HTERT RPE-1 (cell line): ENCODE measurements around the gene AAGAB.
"Not testable (repeated sequence)": the region's sequence is repeated elsewhere in the genome, so short reads cannot be mapped to it uniquely, and the experiment has no call there.

Experiments
- in situ Hi-C: fragments of 300-500 bp; cut with MboI; formaldehyde crosslinking; loops from 4 replicates; pipeline ENCODE4 v1.14.3; 2020; ENCODE audit warnings: low sequenced_read_pairs

Gene AAGAB

DNA sequence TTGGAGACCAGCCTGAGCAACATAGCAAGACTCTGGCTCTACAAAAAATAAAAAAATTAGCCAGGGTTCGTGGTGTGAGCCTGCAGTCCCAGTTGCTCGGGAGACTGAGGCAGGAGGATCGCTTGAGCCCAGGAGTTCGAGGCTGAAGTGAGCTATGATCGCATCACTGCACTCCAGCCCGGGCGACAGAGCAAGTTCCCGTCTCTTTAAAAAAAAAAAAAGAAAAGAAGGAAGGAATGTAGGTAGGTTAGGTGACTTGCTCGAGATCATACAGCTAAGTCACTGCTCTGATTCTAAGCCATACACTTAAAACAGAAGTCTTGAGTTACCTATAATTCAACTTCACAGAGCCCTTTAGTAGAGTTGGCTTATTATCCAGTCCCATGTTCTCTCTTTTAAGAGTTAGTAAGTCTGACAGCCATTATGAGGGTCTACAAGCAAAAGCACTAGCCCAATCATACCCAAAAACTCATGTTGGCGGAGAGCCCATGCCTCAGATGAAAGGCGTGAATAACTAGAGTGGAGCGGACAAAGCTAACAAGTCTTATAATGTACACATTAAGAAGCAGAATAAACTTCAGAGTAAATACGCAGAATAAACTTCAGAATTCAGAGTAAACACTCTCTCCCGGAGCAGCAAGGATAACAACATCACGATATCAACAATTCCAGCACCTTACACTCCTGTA, 768 bp downstream of the AAGAB start:
- in situ Hi-C loops: no loop called here

DNA sequence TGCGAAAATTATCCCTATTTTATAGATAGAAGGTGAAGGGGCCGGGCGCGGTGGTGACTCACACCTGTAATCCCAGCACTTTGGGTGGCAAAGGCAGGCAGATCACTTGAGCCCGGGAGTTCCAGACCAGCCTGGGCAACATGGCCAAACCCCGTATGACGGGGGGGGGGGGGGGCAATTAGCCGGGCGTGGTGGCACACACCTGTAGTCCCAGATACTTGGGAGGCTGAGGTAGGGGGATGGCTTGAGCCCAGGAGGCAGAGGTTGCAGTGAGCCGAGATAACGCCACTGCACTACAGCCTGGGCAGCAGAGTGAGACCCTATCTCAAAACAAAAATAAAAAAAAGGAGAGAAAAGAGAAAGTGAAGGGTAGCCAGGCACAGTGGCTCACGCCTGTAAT, 1.4 kb downstream of the AAGAB start:
- in situ Hi-C loops: no loop called here

DNA sequence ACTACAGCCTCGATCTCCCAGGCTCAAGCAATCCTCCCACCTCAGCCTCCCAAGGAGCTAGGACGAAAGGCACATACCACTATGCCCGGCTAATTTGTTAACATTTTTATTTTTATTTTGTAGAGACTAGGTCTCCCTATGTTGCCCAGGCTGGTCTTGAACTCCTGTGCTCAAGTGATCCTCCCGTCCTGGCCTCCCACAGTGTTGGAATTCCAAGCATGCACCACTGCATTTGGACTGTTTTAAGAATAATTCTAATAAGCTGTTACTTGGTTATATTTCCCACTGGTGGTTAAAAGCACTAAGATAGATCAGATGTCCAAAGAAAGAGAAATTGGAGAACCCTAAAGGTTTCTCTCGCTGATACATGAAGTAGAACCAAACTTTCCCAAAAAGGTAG, 3.1 kb downstream of the AAGAB start:
- in situ Hi-C loops: no loop called here

DNA sequence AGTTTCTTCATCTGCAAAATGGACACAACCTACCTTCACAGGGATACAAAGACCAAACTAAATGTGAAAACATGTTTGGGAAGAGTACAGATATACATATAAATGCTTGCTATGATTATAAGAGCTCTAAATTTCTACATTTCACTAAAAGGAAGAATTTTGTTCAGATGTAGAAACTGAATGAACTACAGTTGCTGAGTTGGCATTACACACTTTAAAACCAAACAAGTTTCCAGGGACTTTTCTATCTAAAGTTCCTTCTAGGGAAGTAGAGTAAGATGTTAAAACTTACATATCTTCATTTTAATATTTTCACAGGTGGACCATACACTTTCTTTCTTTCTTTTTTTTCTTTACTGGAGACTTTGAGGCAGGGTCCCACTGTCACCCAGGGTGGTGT, 4.6 kb downstream of the AAGAB start:
- in situ Hi-C loops: no loop called here

DNA sequence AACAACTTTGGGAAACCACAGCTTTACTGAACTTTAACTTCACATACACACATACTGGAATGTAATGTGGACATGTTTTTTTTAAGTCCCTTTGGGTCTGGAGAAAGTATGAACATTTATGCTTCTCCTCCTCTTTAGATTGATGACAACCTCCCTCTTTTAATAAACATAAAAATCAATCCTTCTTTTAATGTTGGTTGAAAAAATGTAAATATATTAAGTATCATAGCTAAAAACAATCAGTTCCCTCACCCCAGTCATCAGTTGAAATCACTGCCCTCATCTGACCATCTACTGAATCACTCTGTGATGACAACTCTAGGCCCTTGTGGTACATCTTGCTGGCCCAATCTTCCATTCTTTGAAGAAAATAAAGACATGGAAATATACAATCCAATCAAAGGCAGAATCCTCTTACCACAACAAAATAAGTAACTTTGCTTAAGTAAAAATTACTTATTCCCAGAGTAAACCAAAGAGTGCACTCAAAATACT, 6.4 kb downstream of the AAGAB start:
- in situ Hi-C loops: no loop called here

DNA sequence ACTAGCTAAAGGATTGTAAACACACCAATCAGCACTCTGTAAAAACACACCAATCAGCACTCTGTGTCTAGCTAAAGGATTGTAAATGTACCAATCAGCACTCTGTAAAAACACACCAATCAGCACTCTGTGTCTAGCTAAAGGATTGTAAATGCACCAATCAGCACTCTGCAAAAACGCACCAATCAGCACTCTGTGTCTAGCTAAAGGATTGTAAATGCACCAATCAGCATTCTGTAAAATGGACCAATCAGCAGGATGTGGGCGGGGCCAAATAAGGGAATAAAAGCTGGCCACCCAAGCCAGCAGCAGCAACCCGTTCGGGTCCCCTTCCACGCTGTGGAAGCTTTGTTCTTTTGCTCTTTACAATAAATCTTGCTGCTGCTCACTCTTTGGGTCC, 7.9 kb downstream of the AAGAB start:
- in situ Hi-C loops: not testable (repeated sequence)

DNA sequence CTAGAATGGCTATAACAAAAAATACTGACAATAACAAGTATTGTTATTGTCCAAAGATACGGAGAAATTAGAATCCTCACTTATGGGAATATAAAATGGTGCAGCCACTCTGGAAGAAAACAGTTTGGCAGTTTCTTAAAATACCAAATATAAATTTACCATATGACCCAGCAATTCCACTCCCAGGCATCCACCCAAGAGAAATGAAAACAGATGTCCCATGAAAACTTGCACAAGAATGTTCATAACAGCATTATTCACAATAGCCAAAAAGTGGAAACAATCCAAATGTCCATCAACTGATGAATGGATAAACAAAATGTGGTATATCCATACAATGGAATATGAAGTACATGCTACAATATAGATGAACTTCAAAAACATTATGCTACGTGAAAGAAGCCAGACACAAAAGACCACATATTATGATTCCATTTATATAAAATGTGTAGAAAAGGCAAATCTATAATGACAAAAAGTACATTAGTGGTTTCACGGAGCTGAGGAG, 9.4 kb downstream of the AAGAB start:
- in situ Hi-C loops: no loop called here

DNA sequence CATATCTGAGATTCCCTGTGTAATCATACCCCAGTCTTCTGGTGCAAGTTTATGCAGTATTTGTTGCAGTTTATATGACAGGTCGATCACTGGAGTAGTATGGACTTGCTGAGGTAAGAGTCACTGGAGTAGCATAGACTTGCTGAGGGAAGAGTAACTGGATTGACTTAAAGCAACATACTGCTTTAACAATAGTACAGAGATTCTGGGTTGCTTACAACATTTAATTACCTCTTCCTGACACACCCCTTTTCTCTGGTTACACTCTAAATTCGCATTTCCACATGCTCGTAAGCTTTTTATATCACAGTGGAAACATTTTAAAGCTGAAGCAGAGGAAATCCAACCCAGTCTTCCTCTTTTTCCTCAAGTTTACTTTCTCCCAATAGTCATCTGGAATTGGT, 11.8 kb downstream of the AAGAB start:
- in situ Hi-C loops: no loop called here

DNA sequence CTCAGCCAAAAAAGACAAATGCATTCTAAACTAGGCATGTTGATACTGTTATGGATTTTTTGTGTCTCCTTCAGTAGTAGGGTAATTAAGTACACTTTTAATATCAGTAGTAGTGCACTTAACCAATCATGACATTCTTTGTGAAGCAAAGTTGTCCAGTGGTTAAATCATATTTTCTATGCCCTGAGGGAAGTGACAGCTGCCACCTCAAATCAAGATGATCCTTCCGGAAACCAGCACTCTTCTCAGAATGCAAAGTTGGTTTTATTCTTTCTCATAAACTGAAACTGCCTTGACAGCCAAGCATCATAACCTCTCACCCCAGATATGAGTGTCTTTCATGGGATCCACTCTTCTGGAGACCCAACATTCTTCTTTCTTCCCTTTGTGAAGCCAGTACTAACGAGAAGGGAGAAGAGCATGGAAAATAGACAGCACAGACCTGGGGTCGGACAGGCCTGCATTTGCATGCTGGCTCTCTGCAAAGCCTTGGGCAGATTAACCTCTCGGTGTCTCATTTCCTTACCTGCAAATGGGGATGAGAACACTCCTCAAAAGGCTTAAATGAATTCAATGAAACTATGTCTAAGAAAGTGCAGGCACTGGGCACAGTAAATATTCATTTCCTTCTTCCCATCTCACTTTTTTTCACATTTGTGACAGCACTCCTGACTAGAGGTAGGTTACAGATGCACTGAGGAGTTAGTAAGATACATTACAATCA, 13.2 kb downstream of the AAGAB start:
- in situ Hi-C loops: no loop called here

DNA sequence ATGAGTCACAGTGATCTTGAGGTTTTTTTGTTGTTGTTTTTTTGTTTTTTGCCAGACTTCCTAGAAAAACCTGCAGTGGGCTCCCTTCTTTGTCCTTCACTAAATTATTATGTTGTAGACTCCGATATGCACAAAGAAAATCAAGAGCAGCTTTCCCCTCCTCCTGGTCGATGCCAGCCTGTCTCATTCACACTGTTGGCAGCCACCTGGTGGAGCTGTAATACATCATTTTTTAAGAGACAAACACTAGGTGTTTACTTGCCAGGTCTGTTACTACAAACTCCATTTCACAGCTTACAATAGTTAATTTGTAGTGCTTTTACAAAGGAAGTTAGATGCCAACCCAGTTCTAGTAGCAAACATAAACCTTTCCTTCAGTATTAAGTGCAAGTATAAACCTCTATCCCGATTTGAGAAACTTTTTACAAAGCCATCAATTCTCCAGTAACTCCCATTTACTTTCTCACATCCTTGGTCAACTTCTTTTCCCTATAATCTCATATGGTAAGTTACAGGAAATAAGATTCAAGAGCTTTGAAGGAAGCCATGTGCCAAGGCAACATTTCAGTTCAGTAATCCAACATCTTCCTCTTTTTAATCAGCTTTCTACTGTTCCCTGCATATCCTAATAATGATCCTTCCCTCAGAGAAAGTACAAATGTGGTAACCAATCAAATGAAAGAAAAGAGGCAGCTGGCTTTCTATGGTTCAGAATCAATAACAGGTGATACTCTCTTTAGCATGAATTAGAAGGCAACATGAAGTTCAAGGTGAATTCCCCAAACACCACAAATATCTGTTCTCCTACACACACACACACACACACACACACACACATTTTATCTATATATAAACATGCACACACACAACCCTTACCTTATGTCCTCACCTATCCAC, 14.0 kb downstream of the AAGAB start:
- in situ Hi-C loops: no loop called here

DNA sequence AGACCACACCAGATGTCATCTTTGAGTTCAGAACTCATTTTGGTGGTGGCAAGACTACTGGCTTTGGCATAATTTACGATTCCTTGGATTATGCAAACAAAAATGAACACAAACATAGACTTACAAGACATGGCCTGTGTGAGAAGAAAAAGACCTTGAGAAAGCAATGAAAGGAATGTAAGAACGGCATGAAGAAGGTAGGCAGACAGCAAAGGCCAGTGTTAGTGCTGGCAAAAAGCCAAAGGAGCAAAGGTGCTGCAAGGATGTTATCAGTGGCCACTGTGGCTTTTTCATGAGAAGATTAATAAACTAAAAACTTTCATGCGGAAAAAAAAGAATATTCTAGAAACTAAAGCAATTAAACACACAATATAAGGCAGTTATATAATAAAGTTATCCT, 21.9 kb downstream of the AAGAB start:
- in situ Hi-C loops: no loop called here

DNA sequence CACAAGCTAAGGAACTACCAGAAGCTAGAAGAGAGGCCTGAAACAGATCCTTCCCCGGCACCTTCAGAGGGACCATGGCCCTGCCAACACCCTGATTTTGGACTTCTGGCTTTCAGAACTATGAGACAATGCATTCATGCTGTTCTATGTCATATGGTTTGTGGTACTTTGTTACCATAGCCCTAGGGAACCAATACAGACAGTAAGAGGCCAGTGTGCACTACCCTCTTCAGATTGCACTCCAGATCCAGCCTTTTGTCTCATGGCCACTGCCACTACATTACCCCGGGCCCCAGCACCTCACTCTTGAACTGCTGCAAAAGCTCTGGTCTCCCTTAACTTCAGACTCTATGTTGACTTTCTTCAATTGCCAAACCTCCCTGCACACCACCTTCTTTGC, 24.0 kb downstream of the AAGAB start:
- in situ Hi-C loops: no loop called here

DNA sequence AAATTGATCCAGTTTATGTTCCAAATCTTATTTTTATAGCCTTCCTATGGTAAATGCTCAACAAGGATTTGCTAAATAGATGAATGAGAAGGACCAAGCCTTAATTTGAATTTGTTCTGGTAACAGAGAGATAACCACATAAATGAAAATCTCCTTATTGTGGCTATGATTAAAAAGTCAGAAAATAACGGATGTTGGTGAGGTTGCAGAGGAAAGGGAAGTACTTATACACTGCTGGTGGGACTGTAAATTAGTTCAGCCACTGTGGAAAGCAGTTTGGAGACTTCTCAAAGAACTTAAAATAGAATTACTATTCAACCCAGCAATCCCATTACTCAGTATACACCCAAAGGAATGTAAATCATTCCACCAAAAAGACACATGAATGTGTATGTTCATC, 26.2 kb downstream of the AAGAB start:
- in situ Hi-C loops: no loop called here

DNA sequence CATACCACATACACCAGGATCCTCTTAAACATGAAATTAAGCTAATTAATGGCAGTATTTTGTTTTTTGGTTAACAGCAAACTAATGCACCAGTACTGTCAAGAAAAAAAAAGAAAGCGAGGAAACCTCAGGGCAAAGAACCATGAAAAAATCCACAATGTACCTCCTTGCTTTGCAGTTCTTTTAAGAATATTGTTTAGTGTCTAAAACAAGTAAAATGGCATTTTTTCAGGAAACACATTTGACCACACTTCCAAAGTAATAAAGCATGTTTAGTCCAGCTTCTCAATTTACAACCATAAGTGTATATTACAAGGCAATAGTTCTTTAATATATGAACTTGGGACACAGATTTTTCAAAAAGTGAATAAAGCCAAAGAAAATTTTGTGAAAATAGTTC, 26.6 kb downstream of the AAGAB start:
- in situ Hi-C loops: no loop called here

DNA sequence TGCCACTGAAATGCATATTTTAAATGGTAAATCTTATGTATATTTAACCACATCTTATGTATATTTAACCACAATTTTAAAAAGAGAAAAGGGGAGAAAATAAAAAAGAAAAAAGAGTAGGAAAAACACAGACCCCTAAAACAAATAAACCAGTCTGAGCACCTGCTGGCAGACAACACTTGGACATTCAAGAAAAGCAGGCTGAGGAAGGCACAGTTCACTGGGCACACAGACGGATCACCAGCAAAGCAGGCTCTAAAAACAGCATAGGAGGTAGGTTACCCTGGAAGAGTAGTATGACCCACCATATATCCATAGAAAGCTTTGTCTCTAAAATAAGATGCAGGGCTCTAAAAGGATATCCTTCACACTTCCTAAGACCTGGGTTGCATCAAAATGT, 27.0 kb downstream of the AAGAB start:
- in situ Hi-C loops: no loop called here

DNA sequence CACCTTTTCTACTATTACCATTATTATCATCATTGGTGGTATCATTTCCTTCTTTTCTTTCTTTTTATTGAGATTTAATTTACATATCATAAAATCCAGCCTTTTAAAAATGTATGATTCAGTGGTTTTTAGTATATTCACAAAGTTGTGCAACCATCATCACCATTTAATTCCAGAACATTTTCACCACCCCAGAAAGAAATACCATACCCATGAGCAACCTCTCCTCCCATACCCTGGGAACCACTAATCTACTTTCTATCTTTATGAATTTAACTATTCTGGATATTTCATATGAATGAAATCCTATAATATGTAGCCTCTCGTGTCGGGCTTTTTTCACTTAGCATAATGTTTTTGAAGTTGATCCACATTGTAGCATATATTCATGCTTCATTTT, 29.1 kb downstream of the AAGAB start:
- in situ Hi-C loops: no loop called here

DNA sequence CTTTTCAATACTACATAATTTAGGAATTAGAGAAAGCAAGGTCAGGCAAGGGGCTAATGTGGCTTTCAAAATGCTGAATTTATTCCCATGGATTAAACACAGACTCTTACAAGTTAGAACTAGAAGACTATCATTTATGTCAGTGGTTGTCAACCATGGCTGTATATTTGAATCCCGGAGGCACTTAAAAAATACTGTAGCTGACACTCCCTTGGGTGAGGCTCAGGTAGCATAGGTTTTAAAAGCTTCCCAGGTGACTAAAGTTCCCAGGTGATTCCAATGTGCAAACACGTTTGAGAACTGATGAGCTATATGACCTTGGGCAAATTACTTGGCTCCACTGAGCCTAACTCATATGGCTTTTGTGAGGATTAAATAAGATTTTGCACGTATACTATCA, 29.6 kb downstream of the AAGAB start:
- in situ Hi-C loops: no loop called here

DNA sequence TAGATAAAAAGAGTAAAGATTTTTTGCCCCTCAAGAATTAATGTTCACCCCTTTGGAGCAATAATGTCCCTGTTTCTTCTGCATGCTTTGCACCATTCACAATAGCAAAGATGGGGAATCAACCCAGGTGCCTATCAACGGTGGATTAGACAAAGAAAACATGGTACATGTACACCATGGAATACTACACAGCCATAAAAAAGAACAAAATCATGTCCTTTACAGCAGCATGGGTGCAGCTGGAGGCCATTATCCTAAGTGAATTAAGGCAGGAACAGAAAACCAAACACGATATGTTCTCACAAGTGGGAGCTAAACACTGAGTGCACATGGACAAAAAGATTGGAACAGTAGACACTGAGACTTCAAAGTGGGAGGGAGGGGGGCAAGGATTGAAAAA, 35.2 kb downstream of the AAGAB start:
- in situ Hi-C loops: no loop called here

DNA sequence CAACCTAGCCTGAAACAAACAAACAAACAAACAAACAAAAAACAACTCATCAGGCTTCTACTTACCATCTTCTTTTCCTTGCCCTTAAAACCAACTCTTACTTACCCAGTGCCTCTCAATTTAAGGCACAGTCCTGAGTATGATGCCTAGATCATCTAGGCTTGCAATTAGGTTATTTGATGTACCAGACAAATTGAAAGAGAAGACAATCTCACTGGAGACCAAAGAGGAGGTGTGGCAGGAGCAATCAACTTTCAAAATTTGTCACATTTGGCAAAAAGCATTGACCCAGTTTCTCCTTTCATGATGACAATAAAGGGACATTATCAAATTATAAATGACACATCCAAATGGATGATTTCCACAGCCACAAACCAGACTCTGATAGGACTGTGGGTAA, 36.0 kb downstream of the AAGAB start:
- in situ Hi-C loops: no loop called here

DNA sequence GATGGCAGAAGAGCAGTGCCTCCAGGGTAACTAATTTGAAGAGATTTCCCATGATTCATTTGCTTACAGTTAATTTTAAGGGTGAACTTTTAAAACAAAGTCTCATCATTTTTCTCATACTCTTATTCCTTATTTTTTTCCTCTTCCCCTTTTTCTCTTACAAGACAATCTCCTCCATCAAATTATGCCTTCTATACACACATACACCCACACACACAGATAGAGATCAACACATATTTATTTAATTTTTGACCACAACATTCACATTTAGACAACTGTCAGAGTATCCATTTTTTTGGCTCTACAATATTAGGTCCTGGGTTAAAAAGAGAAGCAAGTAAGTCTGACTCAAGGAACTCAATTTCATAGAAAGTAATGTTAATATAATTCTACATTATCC, 37.6 kb downstream of the AAGAB start:
- in situ Hi-C loops: no loop called here

DNA sequence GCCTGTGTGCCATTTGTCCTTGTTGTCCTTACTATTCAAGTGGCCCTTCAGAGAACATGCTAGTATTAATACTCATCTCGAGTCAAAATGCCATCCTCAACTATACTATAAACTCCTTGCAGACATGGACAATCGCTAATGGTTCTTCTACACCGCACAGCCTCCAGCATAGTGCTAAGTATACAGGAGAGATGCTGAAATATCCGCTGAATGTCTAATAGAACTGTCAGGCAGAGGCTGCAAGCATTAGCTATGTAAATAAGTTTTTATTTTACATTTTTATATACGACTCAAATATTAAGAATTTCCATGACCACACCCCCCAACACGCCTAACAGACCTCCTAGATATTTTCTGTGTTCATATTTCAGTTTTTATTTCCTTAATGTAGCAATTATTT, 39.4 kb downstream of the AAGAB start:
- in situ Hi-C loops: no loop called here
